GM13977 (cell line): ENCODE data around the gene GABRB1.

Experiments used
- DNase-seq: peaks from one replicate; pipeline ENCODE4 v3.0.0; 2012; ENCODE audit warnings: low spot score
- in situ Hi-C: fragments of 300-500 bp; cut with MboI; formaldehyde crosslinking; loops from one replicate; pipeline ENCODE4 v1.12.0; 2022; ENCODE audit warnings: low sequenced_read_pairs, low pct_unique_long_range_greater_than_20kb, mixed read lengths, inconsistent platforms; ENCODE audit not compliant: unreplicated experiment
- TF ChIP-seq, protein P1 (sequence below): IDR thresholded peaks from 2 replicates; pipeline ENCODE4 v1.5.1; 2012; ENCODE audit warnings: mild to moderate bottlenecking, control low read depth; ENCODE audit not compliant: insufficient read depth; ENCODE audit errors: extremely low read depth, missing control alignments

GABRB1 gene

DNA sequence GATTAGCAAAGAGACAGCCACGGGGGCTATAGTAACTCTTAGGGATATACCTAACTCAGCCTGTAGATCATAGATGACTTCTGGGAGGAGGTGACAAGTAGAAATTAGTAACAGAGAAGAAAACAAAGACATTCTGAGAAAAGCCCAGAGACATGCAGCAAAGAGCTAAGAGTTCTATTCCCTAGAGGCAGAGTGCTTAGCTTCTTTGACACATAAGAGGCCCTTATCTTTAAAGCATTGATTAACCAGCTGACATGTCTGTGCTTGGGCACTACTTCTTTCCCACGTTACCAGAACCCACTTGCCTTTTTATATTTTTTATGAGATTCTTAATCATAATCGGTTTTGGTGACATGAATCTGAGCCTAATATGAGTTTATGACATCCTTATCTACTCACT lies 179.5 kb downstream of the GABRB1 start:
- TF ChIP-seq, protein P1, sequence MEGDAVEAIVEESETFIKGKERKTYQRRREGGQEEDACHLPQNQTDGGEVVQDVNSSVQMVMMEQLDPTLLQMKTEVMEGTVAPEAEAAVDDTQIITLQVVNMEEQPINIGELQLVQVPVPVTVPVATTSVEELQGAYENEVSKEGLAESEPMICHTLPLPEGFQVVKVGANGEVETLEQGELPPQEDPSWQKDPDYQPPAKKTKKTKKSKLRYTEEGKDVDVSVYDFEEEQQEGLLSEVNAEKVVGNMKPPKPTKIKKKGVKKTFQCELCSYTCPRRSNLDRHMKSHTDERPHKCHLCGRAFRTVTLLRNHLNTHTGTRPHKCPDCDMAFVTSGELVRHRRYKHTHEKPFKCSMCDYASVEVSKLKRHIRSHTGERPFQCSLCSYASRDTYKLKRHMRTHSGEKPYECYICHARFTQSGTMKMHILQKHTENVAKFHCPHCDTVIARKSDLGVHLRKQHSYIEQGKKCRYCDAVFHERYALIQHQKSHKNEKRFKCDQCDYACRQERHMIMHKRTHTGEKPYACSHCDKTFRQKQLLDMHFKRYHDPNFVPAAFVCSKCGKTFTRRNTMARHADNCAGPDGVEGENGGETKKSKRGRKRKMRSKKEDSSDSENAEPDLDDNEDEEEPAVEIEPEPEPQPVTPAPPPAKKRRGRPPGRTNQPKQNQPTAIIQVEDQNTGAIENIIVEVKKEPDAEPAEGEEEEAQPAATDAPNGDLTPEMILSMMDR: no peak
- in situ Hi-C loops: no loop called here
- DNase-seq: no peak

DNA sequence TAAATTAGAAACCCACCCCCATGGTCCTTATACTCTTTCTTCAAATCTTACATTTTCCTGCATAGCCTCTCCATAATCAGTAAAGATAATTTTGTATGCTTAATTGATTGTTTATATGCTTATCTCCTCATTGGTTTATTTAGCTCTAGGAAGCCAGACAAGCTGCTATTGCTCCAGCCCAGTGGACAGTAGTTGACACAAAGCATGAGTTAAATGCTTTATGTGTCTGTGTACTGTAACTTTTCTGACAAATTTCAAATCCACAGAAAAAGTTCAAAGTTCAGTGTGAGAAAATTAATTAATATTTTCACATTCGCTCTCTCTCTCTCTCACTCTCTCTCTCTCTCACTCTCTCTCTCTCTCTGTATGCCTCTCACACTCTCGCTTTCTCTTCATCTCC lies 181.7 kb downstream of the GABRB1 start:
- TF ChIP-seq, protein P1: no peak
- in situ Hi-C loops: no loop called here
- DNase-seq: no peak

- TF ChIP-seq, protein P1: no peak
- no peak for DNase-seq
- in situ Hi-C loops: no loop called here
These were observed 182.2 kb downstream of the GABRB1 start for GRCh38 chr4:47213539-47213938.

- no peak for DNase-seq
- in situ Hi-C loops: no loop called here
- TF ChIP-seq, protein P1: no peak
These were observed 182.6 kb downstream of the GABRB1 start for GRCh38 chr4:47213971-47214370.

GRCh38 chr4:47215759-47216158 lies 184.4 kb downstream of the GABRB1 start:
- TF ChIP-seq, protein P1: no peak
- DNase-seq: no peak
- in situ Hi-C loops: no loop called here

- in situ Hi-C loops: no loop called here
- TF ChIP-seq, protein P1: no peak
- no peak for DNase-seq
These were observed 185.9 kb downstream of the GABRB1 start for GRCh38 chr4:47217291-47217690.

GRCh38 chr4:47217884-47218283 lies 186.5 kb downstream of the GABRB1 start:
- TF ChIP-seq, protein P1: no peak
- no peak for DNase-seq
- in situ Hi-C loops: no loop called here
